OCI-LY1 (cell line): ENCODE data around the gene CEMP1.

ENCODE experiments used
- H2AFZ ChIP-seq: fragments of 200-600 bp; sonication (generic), shearing (Covaris generic); 2 replicates; pipeline ENCODE4 v1.6.0; 2014; ENCODE audit warnings: antibody characterized with exemption, mild to moderate bottlenecking, low read length
- H3F3A ChIP-seq: fragments of 200-600 bp; sonication (generic), shearing (Covaris generic); 2 replicates; pipeline ENCODE4 v1.6.0; 2014; ENCODE audit warnings: mild to moderate bottlenecking, antibody characterized with exemption, low read length, moderate library complexity; ENCODE audit not compliant: insufficient read depth
- H3K27ac ChIP-seq: fragments of 200-600 bp; sonication (generic); 2 replicates; pipeline ENCODE4 v1.5.1; 2014; ENCODE audit warnings: low read length, mixed run types, mild to moderate bottlenecking, low read depth; ENCODE audit not compliant: poor library complexity, severe bottlenecking
- H3K27me3 ChIP-seq: fragments of 200-600 bp; sonication (generic); 2 replicates; pipeline ENCODE4 v1.6.0; 2014; ENCODE audit warnings: antibody characterized with exemption, mild to moderate bottlenecking, low read length, moderate library complexity; ENCODE audit not compliant: insufficient read depth
- H3K36me3 ChIP-seq: fragments of 200-600 bp; sonication (generic); 2 replicates; pipeline ENCODE4 v1.6.1; 2014; ENCODE audit warnings: mild to moderate bottlenecking, antibody characterized with exemption, low read length, moderate library complexity, mixed read lengths; ENCODE audit not compliant: insufficient read depth
- H3K4me1 ChIP-seq: fragments of 200-600 bp; sonication (generic); 2 replicates; pipeline ENCODE4 v1.5.1; 2014; ENCODE audit warnings: mild to moderate bottlenecking, low read length, moderate library complexity; ENCODE audit not compliant: insufficient read depth, severe bottlenecking
- H3K4me2 ChIP-seq: fragments of 200-600 bp; sonication (generic), shearing (Covaris generic); 2 replicates; pipeline ENCODE4 v1.6.1; 2014; ENCODE audit warnings: low read length
- H3K4me3 ChIP-seq: fragments of 200-600 bp; sonication (generic); 2 replicates; pipeline ENCODE4 v1.5.1; 2014; ENCODE audit warnings: low read length, low read depth, mild to moderate bottlenecking, mixed read lengths; ENCODE audit not compliant: poor library complexity, severe bottlenecking
- H3K79me2 ChIP-seq: fragments of 200-600 bp; shearing (Covaris generic); 2 replicates; pipeline ENCODE4 v1.6.1; 2016; ENCODE audit warnings: mixed run types, low read length, mixed read lengths; ENCODE audit not compliant: insufficient read depth
- H3K9ac ChIP-seq: fragments of 200-600 bp; sonication (generic), shearing (Covaris generic); 2 replicates; pipeline ENCODE4 v1.6.1; 2014; ENCODE audit warnings: mild to moderate bottlenecking, low read length, mixed read lengths
- H3K9me2 ChIP-seq: fragments of 200-600 bp; sonication (generic), shearing (Covaris generic); 2 replicates; pipeline ENCODE4 v1.6.1; 2014; ENCODE audit warnings: low read depth, mild to moderate bottlenecking, low read length, mixed read lengths
- H3K9me3 ChIP-seq: fragments of 200-600 bp; shearing (Covaris generic); 2 replicates; pipeline ENCODE4 v1.6.1; 2014; ENCODE audit warnings: low read length, mixed read lengths
- H4K20me1 ChIP-seq: fragments of 200-600 bp; sonication (generic), shearing (Covaris generic); 2 replicates; pipeline ENCODE4 v1.6.0; 2016; ENCODE audit warnings: mild to moderate bottlenecking, low read length; ENCODE audit not compliant: insufficient read depth
- EZH2 ChIP-seq: fragments of 200-600 bp; sonication (generic), shearing (Covaris generic); IDR thresholded peaks from 2 replicates; pipeline ENCODE4 v1.8.0; 2017; ENCODE audit warnings: borderline replicate concordance, mixed run types, mild to moderate bottlenecking, antibody characterized with exemption, low read length, moderate library complexity, mixed read lengths
- TF ChIP-seq, protein P1 (sequence below): fragments of 200-600 bp; sonication (generic), shearing (Covaris generic); IDR thresholded peaks from 2 replicates; pipeline ENCODE4 v1.5.1; 2017; ENCODE audit warnings: mild to moderate bottlenecking, antibody characterized with exemption, low read length, moderate library complexity, mixed read lengths

CEMP1 gene

GRCh38 chr16:2484898-2485508, 46.2 kb downstream of the CEMP1 start:
- no peaks in the 10 kb centered on the region for H3K9me3 ChIP-seq
- H3K4me2 ChIP-seq: no peak overlapping the region
- no peak for TF ChIP-seq EZH2
- TF ChIP-seq, protein P1, sequence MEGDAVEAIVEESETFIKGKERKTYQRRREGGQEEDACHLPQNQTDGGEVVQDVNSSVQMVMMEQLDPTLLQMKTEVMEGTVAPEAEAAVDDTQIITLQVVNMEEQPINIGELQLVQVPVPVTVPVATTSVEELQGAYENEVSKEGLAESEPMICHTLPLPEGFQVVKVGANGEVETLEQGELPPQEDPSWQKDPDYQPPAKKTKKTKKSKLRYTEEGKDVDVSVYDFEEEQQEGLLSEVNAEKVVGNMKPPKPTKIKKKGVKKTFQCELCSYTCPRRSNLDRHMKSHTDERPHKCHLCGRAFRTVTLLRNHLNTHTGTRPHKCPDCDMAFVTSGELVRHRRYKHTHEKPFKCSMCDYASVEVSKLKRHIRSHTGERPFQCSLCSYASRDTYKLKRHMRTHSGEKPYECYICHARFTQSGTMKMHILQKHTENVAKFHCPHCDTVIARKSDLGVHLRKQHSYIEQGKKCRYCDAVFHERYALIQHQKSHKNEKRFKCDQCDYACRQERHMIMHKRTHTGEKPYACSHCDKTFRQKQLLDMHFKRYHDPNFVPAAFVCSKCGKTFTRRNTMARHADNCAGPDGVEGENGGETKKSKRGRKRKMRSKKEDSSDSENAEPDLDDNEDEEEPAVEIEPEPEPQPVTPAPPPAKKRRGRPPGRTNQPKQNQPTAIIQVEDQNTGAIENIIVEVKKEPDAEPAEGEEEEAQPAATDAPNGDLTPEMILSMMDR: no peak
- H3F3A ChIP-seq: no peaks in the 10 kb centered on the region
- H3K4me3 ChIP-seq: no peak overlapping the region
- peaks cover 8% of the 10 kb centered on the region for H3K4me1 ChIP-seq
- H3K79me2 ChIP-seq: no peaks in the 10 kb centered on the region
- H2AFZ ChIP-seq: no peak overlapping the region
- no peak overlapping the region for H3K27ac ChIP-seq
- H4K20me1 ChIP-seq: no peaks in the 10 kb centered on the region
- no peak overlapping the region for H3K9ac ChIP-seq
- H3K9me2 ChIP-seq: no peaks in the 10 kb centered on the region
- no peaks in the 10 kb centered on the region; the same call in 1 of the 2 replicates for H3K27me3 ChIP-seq
- no peaks in the 10 kb centered on the region for H3K36me3 ChIP-seq

- no peak overlapping the region for H3K4me3 ChIP-seq
- no peaks in the 10 kb centered on the region; the same call in 1 of the 2 replicates for H3K27me3 ChIP-seq
- no peaks in the 10 kb centered on the region for H3K36me3 ChIP-seq
- no peaks in the 10 kb centered on the region for H3K9me3 ChIP-seq
- H3K4me2 ChIP-seq: no peak overlapping the region
- H3K9me2 ChIP-seq: no peaks in the 10 kb centered on the region
- H3K79me2 ChIP-seq: no peaks in the 10 kb centered on the region
- H3K9ac ChIP-seq: no peak overlapping the region
- no peak for TF ChIP-seq EZH2
- TF ChIP-seq, protein P1: no peak
- H2AFZ ChIP-seq: no peak overlapping the region
- no peak overlapping the region for H3K27ac ChIP-seq
- H3F3A ChIP-seq: no peaks in the 10 kb centered on the region
- peaks cover 8% of the 10 kb centered on the region for H3K4me1 ChIP-seq
- no peaks in the 10 kb centered on the region for H4K20me1 ChIP-seq
Measured at GRCh38 chr16:2483939-2484897, 47.0 kb downstream of the CEMP1 start.

DNA sequence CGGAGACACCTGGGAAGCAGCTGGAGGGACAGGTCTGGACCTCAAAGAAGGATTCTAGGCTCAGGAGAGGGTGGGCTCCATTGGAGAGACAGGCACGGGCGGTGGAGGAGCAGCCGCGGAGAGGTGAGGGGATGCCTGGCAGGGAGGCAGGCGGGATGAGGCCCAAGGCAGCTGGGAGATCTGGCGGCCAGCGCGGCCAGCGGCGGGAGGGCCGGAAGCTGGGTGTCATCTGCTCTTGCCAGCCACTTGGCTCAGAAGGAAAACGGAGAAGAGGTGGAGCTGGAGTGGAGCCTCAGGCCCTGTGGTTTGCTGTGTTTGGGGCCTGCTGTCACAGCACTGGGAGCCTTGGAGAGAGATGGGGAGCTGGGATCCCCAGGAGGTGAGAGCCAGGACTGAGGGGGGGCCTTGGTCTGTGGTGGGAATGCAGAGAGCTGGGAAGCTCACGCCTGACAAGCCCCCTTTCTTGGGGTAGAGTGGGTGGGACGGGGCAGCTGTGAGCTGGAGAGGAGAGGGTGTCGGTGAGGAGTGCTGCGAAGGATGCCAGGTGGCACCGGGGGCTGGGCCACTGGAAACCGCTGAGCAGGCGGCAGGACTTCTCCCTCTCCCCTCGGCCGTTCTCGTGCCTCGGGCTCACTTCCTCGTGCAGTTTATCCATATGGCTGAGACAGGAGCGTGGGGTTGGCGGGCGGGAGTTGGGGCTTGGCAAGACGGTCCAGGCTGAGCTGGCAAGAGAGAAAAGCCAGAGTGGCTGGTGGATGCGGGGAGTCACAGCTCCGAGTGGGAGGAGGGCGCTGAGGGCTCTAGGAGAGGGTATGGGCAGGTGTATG, 48.3 kb downstream of the CEMP1 start:
- Histone ChIP-seq H3K9me2 (no peaks in the 10 kb centered on the region), H3K9ac (no peak overlapping the region)

More for the DNA sequence above, 48.3 kb downstream of the CEMP1 start:
- Histone ChIP-seq H2AFZ (no peak overlapping the region), H3K4me1 (peaks cover 8% of the 10 kb centered on the region), H3K9me3 (no peaks in the 10 kb centered on the region), H3K79me2 (no peaks in the 10 kb centered on the region), H3K27me3 (no peaks in the 10 kb centered on the region; the same call in 1 of the 2 replicates), H3K36me3 (no peaks in the 10 kb centered on the region), H3K27ac (no peak overlapping the region), H3K4me2 (no peak overlapping the region), H4K20me1 (no peaks in the 10 kb centered on the region), H3F3A (no peaks in the 10 kb centered on the region), H3K4me3 (no peak overlapping the region)
- no peak for TF ChIP-seq EZH2
- TF ChIP-seq, protein P1: no peak
